CD14-positive monocyte (primary cell): ENCODE data around the gene ZNF280D. TPM values are rescaled to one million over a fixed set of nuclear protein-coding genes. Genes with fewer than 3 reads are reported as not detected.

Experiments used
- DNase-seq, 3 donors: peaks; one replicate each; pipeline ENCODE4 v3.0.0-alpha.2; 2011 to 2022
- H2AFZ ChIP-seq: 2 replicates; pipeline ENCODE4 v1.6.0; 2012; ENCODE audit warnings: mild to moderate bottlenecking, low read depth, low read length, inconsistent platforms; ENCODE audit not compliant: insufficient read depth, poor library complexity, severe bottlenecking
- H3K27ac ChIP-seq, 2 donors: 1 replicate in 1 of 2; 2 replicates in 1 of 2; pipeline ENCODE4 v1.5.1; 2012 to 2013; ENCODE audit warnings: low read length in 2 of 2, control low read depth in 1 of 2, inconsistent platforms in 1 of 2, low read depth in 1 of 2, mild to moderate bottlenecking in 1 of 2
- H3K27me3 ChIP-seq, 2 donors: one replicate each; pipeline versions ENCODE4 v1.6.0 to v1.6.1; 2011 to 2013; ENCODE audit warnings: low read length in 2 of 2; ENCODE audit not compliant: control insufficient read depth in 2 of 2, insufficient read depth in 2 of 2
- H3K36me3 ChIP-seq, 2 donors: replicated peaks in 1 of 2; 1 replicate in 1 of 2; 2 replicates in 1 of 2; pipeline versions ENCODE4 v1.5.1 to v1.6.1; 2012 to 2013; ENCODE audit warnings: low read length in 2 of 2, control low read depth in 1 of 2, inconsistent platforms in 1 of 2, mild to moderate bottlenecking in 1 of 2; ENCODE audit not compliant: insufficient read depth in 2 of 2, control insufficient read depth in 1 of 2
- H3K4me1 ChIP-seq, 2 donors: 1 replicate in 1 of 2; 2 replicates in 1 of 2; pipeline versions ENCODE4 v1.5.1 to v1.6.1; 2012 to 2013; ENCODE audit warnings: low read length in 2 of 2, control low read depth in 1 of 2, inconsistent platforms in 1 of 2, mild to moderate bottlenecking in 1 of 2, moderate library complexity in 1 of 2; ENCODE audit not compliant: insufficient read depth in 2 of 2, control insufficient read depth in 1 of 2
- H3K4me2 ChIP-seq: replicated peaks from 2 replicates; pipeline ENCODE3; 2012; ENCODE audit warnings: low read length, moderate library complexity, mild to moderate bottlenecking; ENCODE audit not compliant: poor library complexity, severe bottlenecking; ENCODE audit errors: extremely low read depth
- H3K4me3 ChIP-seq, 3 experiments: fragments of 200-600 bp in 1 of 3; sonication (generic) in 1 of 3; replicated peaks in 1 of 3; 1 replicate in 2 of 3; 2 replicates in 1 of 3; pipeline ENCODE4 v1.5.1; 2011 to 2013; ENCODE audit warnings: low read length in 3 of 3, mild to moderate bottlenecking in 3 of 3, control low read depth in 2 of 3, low read depth in 2 of 3, inconsistent platforms in 1 of 3, moderate library complexity in 1 of 3
- H3K79me2 ChIP-seq: 2 replicates; pipeline ENCODE4 v1.6.0; 2012; ENCODE audit warnings: mild to moderate bottlenecking, control low read depth, inconsistent platforms, low read length, moderate library complexity; ENCODE audit not compliant: insufficient read depth
- H3K9ac ChIP-seq: 2 replicates; pipeline ENCODE4 v1.6.0; 2017; ENCODE audit warnings: low read length, mild to moderate bottlenecking; ENCODE audit not compliant: insufficient read depth, poor library complexity, severe bottlenecking
- H3K9me3 ChIP-seq, 2 donors: replicated peaks in 1 of 2; 1 replicate in 1 of 2; 2 replicates in 1 of 2; pipeline versions ENCODE4 v1.5.1 to v1.6.1; 2012 to 2013; ENCODE audit warnings: low read length in 2 of 2, control low read depth in 1 of 2; ENCODE audit not compliant: control insufficient read depth in 1 of 2, insufficient read depth in 1 of 2
- H4K20me1 ChIP-seq: 2 replicates; pipeline ENCODE4 v1.6.0; 2012; ENCODE audit warnings: mild to moderate bottlenecking, low read length, control low read depth, moderate library complexity; ENCODE audit not compliant: insufficient read depth
- H3K27ac Mint-ChIP-seq, 7 donors: one replicate each; pipeline ENCODE4 v1.8.0; 2020; ENCODE audit warnings: mild to moderate bottlenecking in 7 of 7, mixed read lengths in 7 of 7, moderate library complexity in 6 of 7, inconsistent platforms in 2 of 7
- H3K27me3 Mint-ChIP-seq, 3 donors: one replicate each; pipeline ENCODE4 v1.8.0; 2021 to 2022; ENCODE audit warnings: low read depth in 3 of 3, mild to moderate bottlenecking in 3 of 3, mixed read lengths in 3 of 3, moderate library complexity in 3 of 3, inconsistent platforms in 1 of 3
- H3K36me3 Mint-ChIP-seq, 2 donors: one replicate each; pipeline ENCODE4 v1.8.0; 2020; ENCODE audit warnings: mixed read lengths in 2 of 2, inconsistent platforms in 1 of 2, mild to moderate bottlenecking in 1 of 2
- H3K4me1 Mint-ChIP-seq: one replicate; pipeline ENCODE4 v1.8.0; 2020; ENCODE audit warnings: mild to moderate bottlenecking, mixed read lengths
- H3K4me3 Mint-ChIP-seq, 2 donors: one replicate each; pipeline ENCODE4 v1.8.0; 2020; ENCODE audit warnings: mild to moderate bottlenecking in 2 of 2, mixed read lengths in 2 of 2, moderate library complexity in 1 of 2
- H3K9me3 Mint-ChIP-seq, 7 donors: one replicate each; pipeline ENCODE4 v1.8.0; 2020 to 2022; ENCODE audit warnings: mixed read lengths in 7 of 7, mild to moderate bottlenecking in 6 of 7, moderate library complexity in 6 of 7, inconsistent platforms in 2 of 7
- CTCF ChIP-seq: fragments of 200-600 bp; IDR thresholded peaks from one replicate; pipeline ENCODE4 v1.8.0; 2022; ENCODE audit warnings: antibody characterized with exemption, mild to moderate bottlenecking
- WGBS: methylation state at CpG from one replicate; pipeline ENCODE4 v1.1.5; 2013; ENCODE audit warnings: missing lambda C conversion rate; ENCODE audit not compliant: insufficient coverage; 5-methylcytosine and 5-hydroxymethylcytosine counted together
- intact Hi-C, 2 donors: fragments of 100-400 bp; cut with micrococcal nuclease; formaldehyde crosslinking; loops; one replicate each; pipeline versions ENCODE4 v1.15.0 to v1.15.1; 2023
- polyA plus RNA-seq, 3 donors: library from polyadenylated mRNA; depleted of rRNA in 1 of 3; unstranded in 2 of 3; stranded (reverse) in 1 of 3; fragments of 300-500 nt in 2 of 3; fragments of >200 nt in 1 of 3; fragmentation: Illumina TruSeq in 2 of 3; gene quantifications; 1 replicate in 2 of 3; 2 replicates in 1 of 3; pipeline ENCODE4 v1.2.3, GENCODE V29; 2012 to 2021

Gene ZNF280D
- polyA plus RNA-seq, 3 donors: 5.1 to 14.2 (median 8.0) TPM

GRCh38 chr15:56774356-56774755 lies 41.0 kb upstream of the ZNF280D start:
- Histone ChIP-seq H3K4me2 (no peak overlapping the region), H3K4me3 (no peak overlapping the region), H4K20me1 (no peaks in the 10 kb centered on the region), H3K4me1 (peaks cover 9% of the 10 kb centered on the region in 2 donors), H3K36me3 (no peaks in the 10 kb centered on the region), H2AFZ (peak overlapping the region; percentile 45), H3K79me2 (no peaks in the 10 kb centered on the region), H3K9ac (no peak overlapping the region), H3K27me3 (no peaks in the 10 kb centered on the region), H3K27ac (no peak overlapping the region), H3K9me3 (no peaks in the 10 kb centered on the region)
- no peaks in the 10 kb centered on the region for H3K27me3 Mint-ChIP-seq
- peaks cover 45% of the 10 kb centered on the region for H3K4me1 Mint-ChIP-seq
- H3K27ac Mint-ChIP-seq: no peak overlapping the region
- no peak for TF ChIP-seq CTCF
- no peak for DNase-seq
- WGBS: no CpG with 5 or more reads among the region's 2 CpGs
- H3K36me3 Mint-ChIP-seq: no peaks in the 10 kb centered on the region
- no peak overlapping the region for H3K4me3 Mint-ChIP-seq
- H3K9me3 Mint-ChIP-seq: peaks cover 0 to 2% (median 0%) of the 10 kb centered on the region in 7 donors
- intact Hi-C loops: no loop called here

GRCh38 chr15:56772868-56773639 lies 39.7 kb upstream of the ZNF280D start:
- intact Hi-C loops: no loop called here
- Histone ChIP-seq H3K27ac (no peak overlapping the region), H3K27me3 (no peaks in the 10 kb centered on the region), H3K36me3 (no peaks in the 10 kb centered on the region), H3K4me1 (peaks cover 9% of the 10 kb centered on the region in 2 donors), H4K20me1 (no peaks in the 10 kb centered on the region), H2AFZ (no peak overlapping the region), H3K4me3 (no peak overlapping the region), H3K9me3 (no peaks in the 10 kb centered on the region), H3K4me2 (no peak overlapping the region), H3K79me2 (no peaks in the 10 kb centered on the region), H3K9ac (no peak overlapping the region)
- 83% methylated on average over 4 of the region's 6 CpGs for WGBS
- Mint-ChIP-seq H3K9me3 (no peaks in the 10 kb centered on the region), H3K36me3 (no peaks in the 10 kb centered on the region), H3K27me3 (no peaks in the 10 kb centered on the region), H3K27ac (no peak overlapping the region), H3K4me1 (peaks cover 45% of the 10 kb centered on the region), H3K4me3 (no peak overlapping the region)
- no peak for TF ChIP-seq CTCF
- DNase-seq: no peak
